ENCODE data around the gene LRP6.

- no peak for TF ChIP-seq POLR2A (IDR thresholded peaks at IDR 0.05)
- no peak for TF ChIP-seq CTCF (IDR thresholded peaks at IDR 0.05)
These were observed 19.3 kb downstream of the LRP6 start for GRCh38 chr12:12247584-12247983.
